Mesenchymal stem cell (in vitro differentiated cells and primary cell): ENCODE data around the gene RHEB.

Experiments used
- DNase-seq: peaks from one replicate; pipeline ENCODE4 v3.0.0-alpha.2; 2013
- H2AFZ ChIP-seq: one replicate; pipeline ENCODE4 v1.6.1; 2013; ENCODE audit warnings: low read depth, mild to moderate bottlenecking, control low read depth, inconsistent platforms, low read length, moderate library complexity
- H2AK5ac ChIP-seq: 2 replicates; pipeline ENCODE4 v1.6.1; 2013; ENCODE audit warnings: low read length, moderate library complexity, mild to moderate bottlenecking, inconsistent platforms; ENCODE audit not compliant: severe bottlenecking
- H2BK120ac ChIP-seq: one replicate; pipeline ENCODE4 v1.6.1; 2013; ENCODE audit warnings: low read depth, mild to moderate bottlenecking, inconsistent platforms, low read length, moderate library complexity
- H2BK12ac ChIP-seq, 2 experiments: one replicate each; pipeline ENCODE4 v1.6.1; 2013; ENCODE audit warnings: inconsistent platforms in 2 of 2, low read length in 2 of 2, mild to moderate bottlenecking in 2 of 2, moderate library complexity in 2 of 2, control low read depth in 1 of 2
- H2BK15ac ChIP-seq: one replicate; pipeline ENCODE4 v1.6.1; 2013; ENCODE audit warnings: mild to moderate bottlenecking, low read depth, inconsistent platforms; ENCODE audit not compliant: poor library complexity, severe bottlenecking
- H2BK5ac ChIP-seq: 2 replicates; pipeline ENCODE4 v1.6.1; 2013; ENCODE audit warnings: low read depth, mild to moderate bottlenecking, low read length, control low read depth, inconsistent platforms; ENCODE audit not compliant: poor library complexity, severe bottlenecking
- H3K14ac ChIP-seq, 2 experiments: one replicate each; pipeline ENCODE4 v1.6.1; 2013; ENCODE audit warnings: inconsistent platforms in 2 of 2, low read length in 2 of 2, control low read depth in 1 of 2, mild to moderate bottlenecking in 1 of 2, moderate library complexity in 1 of 2
- H3K18ac ChIP-seq, 2 experiments: one replicate each; pipeline ENCODE4 v1.6.1; 2013; ENCODE audit warnings: inconsistent platforms in 2 of 2, low read length in 2 of 2, control low read depth in 1 of 2, low read depth in 1 of 2, mild to moderate bottlenecking in 1 of 2
- H3K23ac ChIP-seq, 2 experiments: one replicate each; pipeline ENCODE4 v1.6.1; 2013; ENCODE audit warnings: inconsistent platforms in 2 of 2, low read length in 2 of 2, mild to moderate bottlenecking in 2 of 2, moderate library complexity in 2 of 2, control low read depth in 1 of 2
- H3K27ac ChIP-seq: 2 replicates; pipeline ENCODE4 v1.5.1; 2013; ENCODE audit warnings: mild to moderate bottlenecking, moderate library complexity, low read length, control low read depth, inconsistent platforms; ENCODE audit not compliant: poor library complexity, severe bottlenecking
- H3K27me3 ChIP-seq, 2 experiments: 2 replicates each; pipeline versions ENCODE4 v1.6.1 to v1.7.0; 2013; ENCODE audit warnings: low read length in 2 of 2, mild to moderate bottlenecking in 2 of 2, moderate library complexity in 2 of 2, control low read depth in 1 of 2, inconsistent platforms in 1 of 2; ENCODE audit not compliant: control insufficient read depth in 1 of 2, insufficient read depth in 1 of 2
- H3K36me3 ChIP-seq, 2 experiments: 2 replicates each; pipeline versions ENCODE4 v1.6.1 to v1.7.0; 2013; ENCODE audit warnings: low read length in 2 of 2, control low read depth in 1 of 2, inconsistent platforms in 1 of 2, low read depth in 1 of 2, mild to moderate bottlenecking in 1 of 2; ENCODE audit not compliant: insufficient read depth in 2 of 2, control insufficient read depth in 1 of 2
- H3K4ac ChIP-seq, 2 experiments: one replicate each; pipeline ENCODE4 v1.6.1; 2013; ENCODE audit warnings: inconsistent platforms in 2 of 2, low read length in 2 of 2, mild to moderate bottlenecking in 2 of 2, moderate library complexity in 2 of 2, control low read depth in 1 of 2, low read depth in 1 of 2
- H3K4me1 ChIP-seq: 2 replicates; pipeline ENCODE4 v1.6.1; 2013; ENCODE audit warnings: low read depth, low read length, control low read depth; ENCODE audit not compliant: control insufficient read depth, insufficient read depth
- H3K4me2 ChIP-seq: 2 replicates; pipeline ENCODE4 v1.6.1; 2013; ENCODE audit warnings: low read length, mild to moderate bottlenecking, inconsistent platforms; ENCODE audit not compliant: poor library complexity, severe bottlenecking
- H3K4me3 ChIP-seq, 2 experiments: 2 replicates each; pipeline versions ENCODE4 v1.5.1 to v1.7.0; 2013; ENCODE audit warnings: low read length in 2 of 2, mild to moderate bottlenecking in 2 of 2, control low read depth in 1 of 2, low read depth in 1 of 2; ENCODE audit not compliant: insufficient read depth in 1 of 2
- H3K79me1 ChIP-seq: replicated peaks from 2 replicates; pipeline ENCODE4 v1.6.1; 2013; ENCODE audit warnings: mild to moderate bottlenecking, control low read depth, low read length, inconsistent platforms; ENCODE audit not compliant: poor library complexity, severe bottlenecking
- H3K9ac ChIP-seq: 2 replicates; pipeline ENCODE4 v1.7.0; 2013; ENCODE audit warnings: mild to moderate bottlenecking, low read length, moderate library complexity
- H3K9me3 ChIP-seq: 2 replicates; pipeline ENCODE4 v1.7.0; 2013; ENCODE audit warnings: mild to moderate bottlenecking, low read length; ENCODE audit not compliant: control insufficient read depth
- H4K8ac ChIP-seq: one replicate; pipeline ENCODE4 v1.6.1; 2013; ENCODE audit warnings: inconsistent platforms, mild to moderate bottlenecking, low read length, moderate library complexity
- H4K91ac ChIP-seq: one replicate; pipeline ENCODE4 v1.6.1; 2013; ENCODE audit warnings: mild to moderate bottlenecking, low read length, inconsistent platforms
- WGBS: methylation state at CpG from one replicate; pipeline ENCODE4 v1.1.7; 2013; ENCODE audit warnings: mixed read lengths; 5-methylcytosine and 5-hydroxymethylcytosine counted together

The RHEB gene

GRCh38 chr7:151495360-151495759, 24.3 kb downstream of the RHEB start:
- Histone ChIP-seq H3K4me3 (no peak overlapping the region), H2BK12ac (no peak overlapping the region), H3K4me1 (peaks cover 15% of the 10 kb centered on the region), H3K9ac (no peak overlapping the region), H2AK5ac (no peak overlapping the region), H3K79me1 (peaks cover 4% of the 10 kb centered on the region), H3K4ac (no peak overlapping the region), H2BK5ac (no peak overlapping the region), H3K18ac (no peak overlapping the region), H2BK15ac (no peak overlapping the region), H3K23ac (no peak overlapping the region), H4K8ac (no peak overlapping the region), H3K14ac (no peak overlapping the region), H3K9me3 (no peaks in the 10 kb centered on the region), H2BK120ac (no peak overlapping the region), H3K36me3 (peaks cover 3 to 4% of the 10 kb centered on the region in 2 experiments), H4K91ac (no peak overlapping the region), H3K27me3 (no peaks in the 10 kb centered on the region), H3K4me2 (no peak overlapping the region), H3K27ac (no peak overlapping the region), H2AFZ (no peak overlapping the region)
- DNase-seq, result no peak
- WGBS, result 94% methylated on average over 2 of the region's 2 CpGs

GRCh38 chr7:151494298-151495284, 25.1 kb downstream of the RHEB start:
- Histone ChIP-seq H2BK15ac (no peak overlapping the region), H3K79me1 (peaks cover 8% of the 10 kb centered on the region), H3K18ac (no peak overlapping the region), H2AK5ac (peak overlapping the region; percentile 43), H2BK12ac (no peak overlapping the region), H4K8ac (no peak overlapping the region), H4K91ac (no peak overlapping the region), H3K4me2 (peak overlapping the region; percentile 27), H2BK120ac (no peak overlapping the region), H3K27ac (no peak overlapping the region), H3K4me3 (no peak overlapping the region), H3K27me3 (no peaks in the 10 kb centered on the region), H3K9ac (no peak overlapping the region), H3K36me3 (peaks cover 3 to 12% of the 10 kb centered on the region in 2 experiments), H3K14ac (no peak overlapping the region), H3K23ac (no peak overlapping the region), H3K4ac (no peak overlapping the region), H2AFZ (no peak overlapping the region), H2BK5ac (no peak overlapping the region), H3K9me3 (no peaks in the 10 kb centered on the region), H3K4me1 (peaks cover 17% of the 10 kb centered on the region)
- no peak for DNase-seq
- 62% methylated on average over 11 of the region's 13 CpGs for WGBS

DNA sequence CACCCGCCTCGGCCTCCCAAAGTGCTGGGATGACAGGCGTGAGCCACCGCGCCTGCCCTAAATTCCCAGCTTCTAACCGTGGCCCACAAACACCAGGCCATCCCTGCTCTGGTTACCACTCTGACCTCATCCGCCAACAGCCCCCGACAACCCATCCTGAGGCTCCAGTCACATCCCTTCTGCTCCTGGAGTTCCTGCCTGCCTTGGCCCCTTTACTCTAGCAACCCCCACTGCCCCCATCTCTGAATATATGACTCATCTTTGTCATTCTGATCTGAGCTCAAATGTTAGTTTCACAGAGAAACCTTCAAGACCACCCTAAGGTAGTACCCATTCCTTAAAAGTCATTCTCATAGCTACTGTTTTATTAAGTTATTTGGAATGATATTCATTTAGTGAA, 26.6 kb downstream of the RHEB start:
- Histone ChIP-seq H3K9ac (no peak overlapping the region), H2BK15ac (no peak overlapping the region), H3K4ac (no peak overlapping the region), H3K4me2 (no peak overlapping the region), H3K36me3 (peaks cover 6 to 27% of the 10 kb centered on the region in 2 experiments), H3K27me3 (no peaks in the 10 kb centered on the region), H3K18ac (no peak overlapping the region), H4K8ac (no peak overlapping the region), H3K23ac (no peak overlapping the region), H3K4me1 (peaks cover 11% of the 10 kb centered on the region), H3K9me3 (no peaks in the 10 kb centered on the region), H3K14ac (no peak overlapping the region), H2AK5ac (no peak overlapping the region), H3K4me3 (no peak overlapping the region), H4K91ac (no peak overlapping the region), H2BK12ac (no peak overlapping the region), H3K79me1 (peaks cover 12% of the 10 kb centered on the region), H2BK120ac (no peak overlapping the region), H2BK5ac (no peak overlapping the region), H2AFZ (no peak overlapping the region), H3K27ac (no peak overlapping the region)
- 80% methylated on average over 8 of the region's 8 CpGs for WGBS
- no peak for DNase-seq

DNA sequence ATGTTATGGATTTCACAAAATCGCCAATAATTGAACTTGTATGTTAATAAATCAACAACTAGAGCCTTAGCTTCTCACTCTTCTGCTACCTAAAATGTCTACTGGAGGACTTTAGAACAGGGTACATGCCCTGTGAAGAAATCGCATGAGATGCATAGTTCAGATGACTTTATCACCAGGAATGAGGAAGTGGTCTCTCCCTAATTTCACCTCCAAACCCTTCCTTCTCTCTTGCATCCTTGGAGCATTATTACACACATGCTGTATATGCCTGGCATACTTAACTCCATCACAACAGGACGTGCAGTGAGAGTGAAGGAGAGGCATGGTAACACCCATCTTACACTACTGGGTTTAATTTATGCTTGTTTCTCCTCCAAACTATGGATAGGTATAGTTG, 27.8 kb downstream of the RHEB start:
- peaks cover 14% of the 10 kb centered on the region for H3K79me1 ChIP-seq
- no peak overlapping the region for H3K23ac ChIP-seq
- no peak overlapping the region for H2BK5ac ChIP-seq
- H3K36me3 ChIP-seq, result peaks cover 8 to 38% of the 10 kb centered on the region in 2 experiments
- no peak overlapping the region for H2BK15ac ChIP-seq
- no peak overlapping the region for H2BK120ac ChIP-seq
- no peak overlapping the region for H3K4me2 ChIP-seq
- no peak overlapping the region for H3K18ac ChIP-seq
- H2BK12ac ChIP-seq, result no peak overlapping the region
- no peak overlapping the region for H3K9ac ChIP-seq
- peak; percentile 63 for DNase-seq
- H3K4ac ChIP-seq, result no peak overlapping the region
- no peaks in the 10 kb centered on the region for H3K27me3 ChIP-seq
- WGBS, result 33% methylated on average over 3 of the region's 3 CpGs
- H2AK5ac ChIP-seq, result no peak overlapping the region
- H4K8ac ChIP-seq, result no peak overlapping the region
- no peak overlapping the region for H3K4me3 ChIP-seq
- no peak overlapping the region for H2AFZ ChIP-seq
- no peaks in the 10 kb centered on the region for H3K9me3 ChIP-seq
- peaks cover 9% of the 10 kb centered on the region for H3K4me1 ChIP-seq
- H4K91ac ChIP-seq, result no peak overlapping the region
- H3K14ac ChIP-seq, result no peak overlapping the region
- peak overlapping the region; percentile 11 for H3K27ac ChIP-seq
